HG03432 (cell line): ENCODE measurements around the gene MYRFL.

Source experiments
- ATAC-seq: cut with Tn5 transposase; IDR thresholded peaks from one replicate; pipeline ENCODE4 v1.9.1; 2021; ENCODE audit warnings: mild to moderate bottlenecking, moderate library complexity; ENCODE audit not compliant: unreplicated experiment

Gene MYRFL

DNA sequence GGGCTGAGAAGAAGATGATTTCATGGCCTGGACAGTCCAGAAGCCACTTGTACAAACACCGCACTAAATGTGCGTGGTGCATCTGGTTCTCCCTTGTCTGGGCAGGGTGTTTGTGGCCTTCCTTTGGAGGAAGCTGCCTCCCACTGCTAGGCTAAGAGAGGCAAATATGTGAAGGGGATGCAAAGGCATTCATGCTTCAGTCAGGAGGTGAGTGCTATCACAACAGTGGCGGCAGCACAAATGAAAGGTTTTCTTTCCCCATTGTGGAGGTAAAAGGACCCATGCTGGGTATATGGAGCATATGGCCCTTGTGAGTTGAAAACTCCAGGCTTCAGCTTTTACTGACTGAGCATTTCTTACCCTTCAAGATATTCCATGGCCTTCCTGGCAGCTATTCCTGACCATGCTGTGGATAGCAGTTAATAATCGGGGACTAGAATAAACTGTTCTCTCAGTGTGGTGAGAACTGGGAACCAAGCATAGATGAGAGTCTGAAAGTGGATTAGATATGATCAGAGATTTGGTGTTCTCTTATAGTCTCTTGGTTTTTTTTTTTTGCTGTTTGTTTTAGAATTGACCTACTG lies 69.9 kb downstream of the MYRFL start:
- ATAC-seq = no peak

DNA sequence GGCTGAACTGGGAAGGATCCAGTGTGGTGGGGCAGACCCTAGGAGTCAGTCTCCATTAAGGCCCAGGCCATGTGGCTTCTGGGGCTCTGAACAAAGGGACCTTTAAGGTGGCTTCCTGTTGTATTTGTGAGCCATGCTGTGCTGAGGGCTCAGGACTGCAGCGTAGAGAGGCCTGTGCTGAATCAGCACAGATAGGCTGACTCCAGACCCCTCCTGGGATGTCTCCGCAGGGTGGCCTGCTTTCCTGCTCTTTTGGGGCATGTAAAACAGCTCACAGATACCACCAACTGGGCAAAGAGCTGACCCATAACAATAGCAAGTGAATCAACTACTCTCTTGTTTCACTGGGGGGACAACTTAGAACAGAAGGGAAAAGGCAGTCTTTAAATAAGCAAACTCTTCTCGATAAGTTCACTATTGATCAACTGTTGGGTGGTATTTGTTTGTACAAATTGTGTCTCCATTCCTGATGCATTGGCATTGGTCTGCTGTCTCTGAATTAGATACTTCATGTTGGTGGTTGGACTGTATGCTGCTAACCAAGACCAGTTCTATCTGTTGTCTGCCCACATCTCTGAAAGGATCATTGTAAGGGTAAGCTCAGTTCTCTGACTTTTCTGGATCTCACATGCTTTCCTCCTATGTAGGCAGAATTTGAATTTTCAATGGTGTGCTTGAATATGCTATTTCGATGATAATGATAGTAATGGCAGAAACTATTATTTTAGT lies 71.8 kb downstream of the MYRFL start:
- ATAC-seq = no peak

DNA sequence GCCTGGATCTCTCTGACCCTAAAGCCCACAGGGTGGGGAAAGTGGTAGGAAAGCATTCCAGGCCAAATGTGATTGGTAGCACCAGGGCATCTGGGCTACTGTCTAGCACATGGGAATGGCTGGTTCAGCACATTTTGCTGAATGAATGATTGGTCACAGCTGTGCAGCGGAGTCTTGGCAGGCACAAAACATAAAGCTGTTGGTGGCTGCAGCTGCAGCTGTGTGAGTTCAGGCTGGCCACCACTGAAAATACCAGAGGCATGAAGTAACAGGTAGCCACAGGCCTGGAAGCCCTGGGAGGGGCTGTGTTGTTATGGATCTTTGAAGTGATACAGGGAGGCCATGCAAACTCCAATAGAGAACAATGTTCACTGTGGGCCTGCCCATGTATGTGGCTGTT lies 72.7 kb downstream of the MYRFL start:
- no peak for ATAC-seq

DNA sequence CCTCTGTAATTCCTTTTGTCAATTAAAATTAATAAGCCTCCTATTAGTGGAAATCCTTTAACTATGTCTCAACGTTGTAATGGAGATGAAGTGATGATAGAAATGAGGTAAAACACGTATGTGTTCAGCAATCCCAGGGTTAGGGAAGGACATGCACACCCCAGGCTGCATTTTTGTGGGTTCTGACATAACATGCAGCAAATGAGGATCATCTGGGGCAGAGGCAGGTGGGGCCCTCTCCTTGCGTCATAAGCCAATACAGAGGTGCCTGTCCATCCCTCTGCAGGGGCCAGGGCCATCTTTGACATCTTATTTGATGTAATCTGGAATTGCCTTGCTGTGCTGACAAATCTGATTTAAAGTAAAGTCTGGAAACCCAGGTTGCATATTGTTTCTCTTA lies 73.2 kb downstream of the MYRFL start:
- ATAC-seq = no peak

DNA sequence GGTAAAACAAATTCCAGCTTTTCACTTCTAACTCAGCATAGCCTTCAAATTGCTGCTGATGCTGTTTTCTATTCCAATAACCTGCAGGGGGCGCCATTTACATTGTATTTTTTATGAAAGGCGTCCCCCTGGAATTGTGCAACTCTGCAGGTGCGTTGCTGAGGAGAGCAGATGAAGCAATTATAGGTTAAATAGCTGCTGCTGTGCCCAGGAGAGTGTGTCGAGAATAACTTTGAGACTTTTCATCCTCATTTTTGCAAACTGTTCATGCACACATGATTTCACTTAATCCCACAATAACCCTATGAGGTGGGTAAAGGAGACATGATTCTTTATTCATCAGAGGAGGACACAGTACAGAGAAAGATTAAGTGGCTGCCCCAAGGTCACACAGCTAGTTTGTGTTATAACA lies 75.7 kb downstream of the MYRFL start:
- peak; percentile 82 for ATAC-seq

DNA sequence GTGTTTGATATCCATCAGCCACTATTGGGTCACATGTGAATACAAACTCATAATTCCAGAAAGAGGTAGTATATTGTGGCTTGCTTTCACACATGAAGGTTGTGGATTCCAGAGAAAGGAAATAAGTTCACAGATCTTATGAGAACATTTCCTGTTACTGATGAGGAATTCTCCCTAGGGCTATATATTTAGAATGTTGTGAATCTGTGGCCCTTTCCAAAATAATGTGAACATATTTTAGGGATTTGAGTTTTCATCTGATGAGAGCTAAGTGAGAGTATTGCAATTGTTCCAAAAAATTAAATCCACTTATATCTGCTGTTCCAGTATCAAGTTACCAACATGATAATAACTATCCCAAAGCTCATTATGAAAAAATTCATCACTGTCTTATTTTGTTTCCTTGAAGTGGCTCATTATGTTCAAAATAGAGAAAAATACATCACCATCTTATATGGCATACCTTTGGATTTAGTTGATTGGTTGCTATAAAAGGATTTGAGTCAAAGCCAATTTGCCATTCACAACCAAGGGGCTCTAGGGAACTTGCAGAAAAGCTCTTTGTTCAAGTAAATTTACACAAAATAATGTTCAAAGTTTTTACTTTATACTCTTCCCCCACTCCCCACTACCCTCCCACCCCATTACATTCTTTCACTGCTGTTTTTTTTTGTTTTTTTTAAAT lies 76.3 kb downstream of the MYRFL start:
- ATAC-seq = no peak

DNA sequence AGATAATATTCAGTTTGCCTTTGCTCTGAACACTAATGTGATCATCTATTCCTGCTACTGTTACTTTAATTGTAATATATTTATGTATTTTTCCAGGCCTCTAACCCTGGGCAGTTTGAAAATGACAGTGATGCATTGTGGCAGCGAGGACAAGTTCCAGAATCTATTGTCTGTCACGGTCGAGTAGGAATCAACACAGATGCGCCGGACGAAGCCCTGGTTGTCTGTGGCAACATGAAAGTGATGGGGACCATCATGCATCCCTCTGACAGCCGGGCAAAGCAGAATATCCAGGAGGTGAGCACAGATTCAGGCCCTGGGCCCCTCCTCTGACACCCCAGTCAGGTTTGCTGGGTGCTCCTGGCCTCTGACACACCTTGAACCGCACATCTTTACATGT lies 78.5 kb downstream of the MYRFL start:
- ATAC-seq = no peak

DNA sequence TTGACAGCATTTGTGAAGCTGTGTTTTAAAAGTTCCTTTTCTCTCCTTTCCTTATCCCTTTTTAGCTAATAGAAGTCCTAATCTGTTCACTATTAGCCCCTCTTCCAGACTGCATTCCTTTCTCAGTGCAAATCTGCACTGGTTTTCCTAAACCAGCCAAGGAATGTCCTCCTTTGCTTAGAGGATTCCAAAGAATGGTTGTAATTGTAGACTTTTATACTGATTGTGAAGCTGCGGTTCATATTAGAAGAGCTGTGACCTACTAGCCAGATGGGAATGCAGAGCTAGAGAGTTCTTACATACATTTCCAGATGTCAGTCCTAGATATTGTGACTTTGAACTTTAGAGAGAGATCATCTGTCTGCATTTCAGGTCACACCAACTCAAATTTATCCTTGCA lies 79.8 kb downstream of the MYRFL start:
- no peak for ATAC-seq

DNA sequence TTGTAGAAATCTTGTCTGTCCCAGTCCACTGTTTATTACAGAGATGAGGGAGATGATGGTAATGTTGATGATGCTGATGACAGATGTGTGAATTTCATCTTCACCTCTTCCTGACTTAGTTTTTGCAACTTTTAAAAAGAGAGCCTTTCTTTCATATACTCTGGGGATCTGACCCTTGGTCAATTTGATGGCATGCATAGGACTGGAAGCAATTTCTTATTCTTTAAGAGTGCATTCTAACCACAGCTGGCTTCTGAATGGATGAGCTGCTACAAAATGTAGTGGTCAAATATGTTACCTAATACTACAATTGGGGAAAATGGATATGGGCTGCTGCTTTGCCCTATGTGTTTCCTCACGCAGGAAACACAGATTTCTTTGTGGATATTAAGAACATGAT lies 80.8 kb downstream of the MYRFL start:
- no peak for ATAC-seq

DNA sequence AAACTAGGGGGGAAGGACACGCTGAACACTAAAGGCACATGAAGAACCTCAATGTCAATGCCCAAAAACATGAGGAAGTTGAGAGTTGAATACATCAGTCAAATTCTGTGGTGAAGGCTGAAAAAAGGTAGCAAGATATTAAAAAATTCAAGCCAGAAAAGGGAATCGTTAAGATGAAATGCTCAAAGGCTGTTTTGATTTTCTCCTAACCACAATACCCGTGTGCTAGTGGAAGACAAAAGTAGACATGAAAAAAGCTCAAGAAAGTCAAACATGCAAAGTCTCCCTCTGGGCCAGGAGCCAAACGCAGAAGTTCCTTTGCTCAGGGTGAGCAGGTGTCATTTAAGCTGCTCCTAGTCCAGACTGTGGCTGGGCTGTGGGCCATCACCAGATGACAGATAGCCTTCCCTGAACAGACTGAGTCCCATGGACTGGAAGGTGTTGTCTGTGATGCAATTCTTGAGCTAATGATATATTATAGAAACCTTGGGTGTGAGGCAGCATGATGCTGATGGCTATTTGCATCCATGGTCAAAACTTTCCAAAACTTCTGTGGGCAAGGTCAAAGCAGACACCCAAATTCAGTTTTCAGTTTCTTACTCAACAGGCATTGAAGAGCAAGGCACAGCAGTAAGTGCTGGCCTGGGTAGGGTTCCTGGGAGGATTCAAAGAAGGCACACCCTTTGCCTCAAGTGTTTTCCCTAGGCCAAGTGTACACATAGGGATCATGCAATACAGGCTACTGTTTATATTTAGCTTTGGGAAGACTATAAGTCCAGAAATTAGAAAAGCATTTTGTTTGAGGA lies 81.6 kb downstream of the MYRFL start:
- peak; percentile 89 for ATAC-seq

DNA sequence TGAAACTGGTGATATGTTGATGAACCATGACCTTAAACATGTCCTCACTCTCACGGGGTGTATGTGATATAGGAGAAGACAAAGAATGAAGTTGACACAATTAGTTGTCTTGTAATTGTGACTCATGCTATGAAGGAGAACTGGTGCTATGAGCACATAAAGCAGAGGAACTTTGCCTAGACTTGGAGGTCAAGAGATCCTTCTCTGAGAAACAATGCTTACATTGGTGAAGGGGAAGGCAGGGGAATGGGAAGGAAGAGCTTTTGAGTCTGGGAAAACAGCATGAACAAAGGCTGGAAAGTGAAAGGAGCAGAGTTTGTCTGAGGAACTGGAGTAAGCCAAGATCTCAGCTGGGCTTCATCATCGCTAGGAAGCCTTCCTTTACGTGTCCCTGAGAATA lies 83.2 kb downstream of the MYRFL start:
- ATAC-seq = no peak

DNA sequence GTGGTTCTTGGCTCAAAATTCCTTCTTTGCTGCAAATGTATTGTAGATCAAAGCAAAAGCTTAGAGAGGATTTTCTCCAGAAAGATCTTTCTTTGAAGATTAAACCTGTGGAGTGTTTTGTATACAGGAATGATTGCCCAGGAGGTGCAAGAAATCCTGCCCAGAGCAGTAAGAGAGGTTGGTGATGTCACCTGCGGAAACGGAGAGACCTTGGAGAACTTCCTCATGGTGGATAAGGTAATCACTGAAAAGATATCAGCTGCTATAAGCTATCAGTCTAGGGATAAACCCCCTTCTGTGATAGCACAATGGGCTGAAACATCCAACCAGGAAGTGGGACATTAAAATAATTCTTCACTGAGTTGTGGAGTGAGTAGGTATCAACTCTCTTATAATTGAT lies 85.7 kb downstream of the MYRFL start:
- ATAC-seq = no peak

DNA sequence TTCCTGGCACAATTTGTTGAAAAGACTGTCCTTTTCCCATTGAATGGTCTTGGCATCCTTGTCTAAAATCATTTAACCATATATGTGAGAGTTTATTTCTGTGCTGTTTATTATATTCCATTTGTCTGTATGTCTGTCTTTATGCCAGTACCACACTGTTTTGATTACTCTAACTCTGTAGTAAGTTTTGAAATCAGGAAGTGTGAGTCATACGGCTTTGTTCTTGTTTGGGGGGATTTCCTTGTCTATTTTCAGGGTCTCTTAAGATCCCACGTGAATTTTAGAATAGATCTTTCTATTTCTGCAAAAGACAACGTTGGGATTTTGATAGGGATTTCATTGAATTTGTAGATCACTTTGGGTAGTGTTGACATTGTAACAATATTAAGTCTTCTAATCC lies 88.5 kb downstream of the MYRFL start:
- no peak for ATAC-seq

DNA sequence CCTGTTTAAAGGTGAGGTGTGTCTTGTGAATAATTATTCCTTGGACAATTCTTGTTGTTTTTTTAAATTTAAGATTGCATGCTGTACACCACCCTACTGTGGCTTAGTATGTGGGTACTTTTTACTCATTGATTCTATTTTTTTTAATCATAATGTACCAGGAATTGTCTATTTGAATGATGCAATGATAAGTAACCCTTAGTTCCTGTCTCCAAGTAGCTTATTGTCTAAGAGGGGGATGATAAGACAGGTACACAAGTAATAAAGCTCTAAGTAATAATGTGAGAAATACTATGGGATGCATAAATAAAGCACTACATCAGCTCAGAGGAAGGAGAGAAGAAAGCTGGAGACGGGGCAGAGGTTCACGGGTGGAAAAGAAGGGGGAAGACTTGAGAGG lies 90.9 kb downstream of the MYRFL start:
- ATAC-seq = no peak

DNA sequence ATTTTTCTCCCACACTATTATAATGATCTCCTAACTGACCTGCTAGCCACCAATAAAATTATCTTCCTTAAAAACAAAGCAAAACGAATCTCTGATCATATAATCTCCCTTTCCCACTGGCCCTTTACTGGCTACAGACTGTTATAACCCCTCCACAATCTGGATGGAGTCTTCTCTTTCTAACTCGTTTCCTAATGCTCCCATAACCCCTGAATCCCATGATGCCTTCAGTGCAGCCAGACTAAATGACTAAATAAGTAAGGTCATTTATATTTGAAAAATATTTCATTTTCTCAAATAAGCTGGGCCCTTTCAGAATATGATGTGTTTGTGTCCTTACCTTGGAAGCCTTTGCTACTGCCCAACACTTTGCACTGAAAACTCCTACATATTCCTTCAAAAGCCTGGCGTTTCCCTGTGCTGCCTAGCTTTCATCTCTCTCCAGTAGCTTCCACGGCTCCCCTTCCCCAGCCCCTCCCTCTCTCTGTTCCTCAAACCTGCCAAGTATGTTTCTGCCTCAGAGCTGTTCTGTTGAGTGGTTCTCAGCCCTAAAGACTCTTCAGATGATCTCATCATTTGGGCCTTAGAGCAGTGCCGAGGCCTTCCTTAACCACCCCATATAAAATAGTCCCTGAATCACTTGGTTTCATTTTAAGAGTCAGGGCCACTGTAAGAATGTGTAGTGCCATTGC lies 91.7 kb downstream of the MYRFL start:
- no peak for ATAC-seq

DNA sequence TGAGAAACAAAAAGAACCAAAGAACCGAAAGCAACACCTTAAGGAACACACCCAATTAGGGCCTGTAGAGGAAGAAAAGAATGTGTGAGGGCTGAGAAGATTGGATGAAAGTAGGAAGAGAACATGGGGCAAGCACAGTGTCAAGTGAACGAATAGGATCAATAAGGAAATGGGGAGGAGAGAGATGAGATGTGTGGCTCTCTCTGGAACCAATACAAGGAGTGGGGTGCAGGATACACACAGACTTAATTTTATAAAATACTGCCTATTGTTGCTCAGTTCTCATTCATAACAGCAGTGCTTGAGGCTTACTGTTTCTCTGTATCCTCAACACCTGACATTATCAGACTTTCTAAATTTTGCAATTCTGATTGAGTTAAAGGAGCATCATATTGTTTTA lies 93.3 kb downstream of the MYRFL start:
- ATAC-seq = no peak

DNA sequence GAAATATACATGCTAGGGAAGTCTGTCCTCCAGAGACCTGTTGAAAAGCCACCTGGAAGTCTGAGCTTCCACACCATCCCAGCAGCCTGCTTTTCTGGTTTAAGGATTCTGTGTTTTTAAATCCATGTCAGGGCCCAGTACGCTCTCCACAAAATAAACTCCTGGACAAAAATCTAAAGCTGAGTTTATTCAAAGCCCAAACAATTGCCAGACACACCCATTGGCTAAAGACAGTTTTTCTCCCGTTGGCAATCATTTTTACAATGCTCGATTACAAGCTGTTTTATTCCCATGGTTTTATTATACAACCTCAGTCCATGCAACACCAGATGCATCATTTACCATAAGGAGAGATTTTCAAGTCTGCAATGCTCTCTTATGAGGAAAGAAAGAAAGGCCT lies 94.5 kb downstream of the MYRFL start:
- ATAC-seq = no peak

DNA sequence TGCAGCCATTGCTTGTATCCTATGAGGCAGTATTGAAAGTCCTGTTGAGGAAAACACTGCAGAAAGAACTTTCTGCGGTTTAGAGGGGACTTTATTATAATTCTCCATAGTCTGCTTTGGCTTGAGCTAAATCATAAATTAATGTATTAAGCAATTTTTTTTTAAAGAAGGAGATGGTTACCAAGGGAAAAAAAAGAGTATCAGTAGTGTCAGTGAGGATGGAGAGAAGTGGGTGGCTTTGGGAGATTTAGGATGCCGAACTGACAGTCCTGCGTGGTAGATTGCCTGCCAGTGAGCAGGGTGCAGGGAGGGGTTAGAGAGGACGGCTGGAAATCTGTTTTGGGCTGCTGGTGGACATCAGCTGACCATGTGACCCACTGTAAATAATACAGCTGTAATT lies 96.8 kb downstream of the MYRFL start:
- no peak for ATAC-seq

DNA sequence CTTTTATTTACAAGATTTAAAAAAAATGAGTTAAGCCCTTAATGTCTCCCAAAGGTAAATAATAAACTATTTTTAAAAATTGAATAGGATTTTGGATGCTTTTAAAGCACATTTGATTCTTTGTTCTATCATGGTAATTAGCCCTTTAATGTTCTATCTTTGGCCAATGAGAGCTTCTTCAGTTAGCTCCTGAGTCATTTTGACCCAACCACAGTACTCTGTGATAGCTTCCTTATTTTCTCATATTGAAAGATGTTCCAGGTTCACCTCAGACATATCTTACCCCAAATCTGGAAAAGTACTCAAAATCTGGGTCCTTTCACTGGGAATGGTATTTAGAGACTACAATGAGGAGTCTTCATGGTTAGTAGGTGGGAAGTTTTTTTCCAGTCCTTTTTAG lies 98.0 kb downstream of the MYRFL start:
- no peak for ATAC-seq

DNA sequence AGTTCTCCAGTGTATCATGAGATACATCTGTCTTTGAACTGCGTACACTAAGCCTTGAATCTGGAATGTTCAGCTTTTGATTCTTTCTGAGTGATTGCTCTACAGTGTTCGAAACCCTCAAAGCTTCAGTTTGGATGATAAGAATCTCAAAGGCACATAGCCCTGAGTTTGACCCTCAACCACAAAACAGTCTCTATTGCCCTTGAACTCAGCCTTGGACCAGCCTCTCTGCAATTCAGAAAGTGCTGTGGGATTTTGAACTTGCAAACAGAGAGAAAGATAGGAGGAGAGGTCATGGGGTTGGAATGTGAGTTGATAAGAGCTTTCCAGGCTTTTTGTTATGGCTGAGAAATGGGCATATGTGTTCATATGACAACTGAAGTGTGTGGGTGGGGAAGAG lies 100.3 kb downstream of the MYRFL start:
- ATAC-seq = no peak

DNA sequence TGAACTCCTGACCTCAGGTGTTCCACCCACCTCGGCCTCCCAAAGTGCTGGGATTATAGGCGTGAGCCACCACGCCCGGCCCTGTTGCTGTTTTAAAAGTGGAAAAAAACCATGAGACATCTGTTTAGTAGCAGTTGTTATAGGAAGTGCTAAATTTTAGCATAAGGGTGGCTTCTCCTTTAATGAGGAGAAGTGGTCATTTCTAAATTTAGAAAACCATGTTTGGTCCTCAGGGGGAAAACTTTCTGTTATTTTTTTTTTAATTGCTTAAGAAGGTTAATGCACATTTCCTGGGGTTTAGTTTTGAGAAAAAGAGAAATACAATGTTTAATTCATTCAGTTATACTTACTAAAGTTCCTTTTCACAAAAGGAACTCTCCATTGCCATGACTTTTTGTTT lies 102.1 kb downstream of the MYRFL start:
- ATAC-seq = no peak
